ENCODE data around the gene KCNG1.

KCNG1 gene

GRCh38 chr20:50975701-50976330 is 47.1 kb downstream of the KCNG1 start:
- H3K36me3 ChIP-seq (ENCODE audit: insufficient read depth, low read length), result no peaks in the 10 kb centered on the region
- H3K4me1 ChIP-seq (ENCODE audit: insufficient read depth, low read length), result no peaks in the 10 kb centered on the region
- no peak overlapping the region for H3K9ac ChIP-seq (ENCODE audit: low read depth, low read length)
- H3K9me3 ChIP-seq (ENCODE audit: control insufficient read depth, insufficient read depth, low read length), result no peaks in the 10 kb centered on the region; the same call in 1 of the 2 replicates

- Histone ChIP-seq H3K36me3 (ENCODE audit: insufficient read depth, low read length) (no peaks in the 10 kb centered on the region), H3K9ac (ENCODE audit: low read depth, low read length) (no peak overlapping the region), H3K4me1 (ENCODE audit: insufficient read depth, low read length) (no peaks in the 10 kb centered on the region), H3K9me3 (ENCODE audit: control insufficient read depth, insufficient read depth, low read length) (no peaks in the 10 kb centered on the region; the same call in 1 of the 2 replicates)
Measured at GRCh38 chr20:50969912-50970311, 53.0 kb downstream of the KCNG1 start.

- no peaks in the 10 kb centered on the region for H3K4me1 ChIP-seq (ENCODE audit: insufficient read depth, low read length)
- no peak overlapping the region for H3K9ac ChIP-seq (ENCODE audit: low read depth, low read length)
- no peaks in the 10 kb centered on the region for H3K9me3 ChIP-seq (ENCODE audit: control insufficient read depth, insufficient read depth, low read length)
- no peaks in the 10 kb centered on the region for H3K36me3 ChIP-seq (ENCODE audit: insufficient read depth, low read length)
Measured at GRCh38 chr20:50969435-50969834, 53.5 kb downstream of the KCNG1 start.

GRCh38 chr20:50968289-50968688 is 54.6 kb downstream of the KCNG1 start:
- Histone ChIP-seq H3K4me1 (ENCODE audit: insufficient read depth, low read length) (no peaks in the 10 kb centered on the region), H3K9me3 (ENCODE audit: control insufficient read depth, insufficient read depth, low read length) (no peaks in the 10 kb centered on the region), H3K36me3 (ENCODE audit: insufficient read depth, low read length) (no peaks in the 10 kb centered on the region), H3K9ac (ENCODE audit: low read depth, low read length) (no peak overlapping the region)

GRCh38 chr20:50967586-50967985 is 55.3 kb downstream of the KCNG1 start:
- no peaks in the 10 kb centered on the region for H3K9me3 ChIP-seq (ENCODE audit: control insufficient read depth, insufficient read depth, low read length)
- H3K9ac ChIP-seq (ENCODE audit: low read depth, low read length), result no peak overlapping the region
- H3K4me1 ChIP-seq (ENCODE audit: insufficient read depth, low read length), result no peaks in the 10 kb centered on the region
- no peaks in the 10 kb centered on the region for H3K36me3 ChIP-seq (ENCODE audit: insufficient read depth, low read length)

GRCh38 chr20:50959543-50960126 is 63.3 kb downstream of the KCNG1 start:
- H3K9ac ChIP-seq (ENCODE audit: low read depth, low read length), result peak overlapping the region; percentile 93; the same call in 1 of the 2 replicates
- no peaks in the 10 kb centered on the region; the same call in 1 of the 2 replicates for H3K9me3 ChIP-seq (ENCODE audit: control insufficient read depth, insufficient read depth, low read length)
- peaks cover 9% of the 10 kb centered on the region for H3K4me1 ChIP-seq (ENCODE audit: insufficient read depth, low read length)
- peaks cover 3% of the 10 kb centered on the region; the same call in 1 of the 2 replicates for H3K36me3 ChIP-seq (ENCODE audit: insufficient read depth, low read length)

- peaks cover 3% of the 10 kb centered on the region; the same call in 1 of the 2 replicates for H3K36me3 ChIP-seq (ENCODE audit: insufficient read depth, low read length)
Measured at GRCh38 chr20:50958615-50959542, 64.0 kb downstream of the KCNG1 start, which contains the start of gene MOCS3. Gene MOCS3 (plus strand): TSS chr20:50958818. CDS start chr20:50958843, 25 bp downstream.

GRCh38 chr20:50957798-50958614 is 64.9 kb downstream of the KCNG1 start, which contains the start of gene DPM1:
Gene DPM1 (minus strand): TSS chr20:50958532. CDS start chr20:50958523, 9 bp downstream.
- Histone ChIP-seq H3K36me3 (ENCODE audit: insufficient read depth, low read length) (peaks cover 3% of the 10 kb centered on the region; the same call in 1 of the 2 replicates), H3K9me3 (ENCODE audit: control insufficient read depth, insufficient read depth, low read length) (no peaks in the 10 kb centered on the region; the same call in 1 of the 2 replicates), H3K4me1 (ENCODE audit: insufficient read depth, low read length) (peaks cover 9% of the 10 kb centered on the region), H3K9ac (ENCODE audit: low read depth, low read length) (peak within 1 kb of the TSS; percentile 93)

More at GRCh38 chr20:50958615-50959542, 64.0 kb downstream of the KCNG1 start, which contains the start of gene MOCS3:
- H3K9ac ChIP-seq (ENCODE audit: low read depth, low read length), result peak within 1 kb of the TSS; percentile 93
- no peaks in the 10 kb centered on the region; the same call in 1 of the 2 replicates for H3K9me3 ChIP-seq (ENCODE audit: control insufficient read depth, insufficient read depth, low read length)
- H3K4me1 ChIP-seq (ENCODE audit: insufficient read depth, low read length), result peaks cover 9% of the 10 kb centered on the region

GRCh38 chr20:50957276-50957675 is 65.6 kb downstream of the KCNG1 start:
- Histone ChIP-seq H3K9ac (ENCODE audit: low read depth, low read length) (peak overlapping the region; percentile 93), H3K4me1 (ENCODE audit: insufficient read depth, low read length) (peaks cover 9% of the 10 kb centered on the region), H3K36me3 (ENCODE audit: insufficient read depth, low read length) (peaks cover 3% of the 10 kb centered on the region; the same call in 1 of the 2 replicates), H3K9me3 (ENCODE audit: control insufficient read depth, insufficient read depth, low read length) (no peaks in the 10 kb centered on the region; the same call in 1 of the 2 replicates)

GRCh38 chr20:50953821-50954220 is 69.1 kb downstream of the KCNG1 start:
- H3K4me1 ChIP-seq (ENCODE audit: insufficient read depth, low read length), result no peaks in the 10 kb centered on the region
- H3K36me3 ChIP-seq (ENCODE audit: insufficient read depth, low read length), result peaks cover 8% of the 10 kb centered on the region; the same call in 1 of the 2 replicates
- no peak overlapping the region for H3K9ac ChIP-seq (ENCODE audit: low read depth, low read length)
- no peaks in the 10 kb centered on the region for H3K9me3 ChIP-seq (ENCODE audit: control insufficient read depth, insufficient read depth, low read length)
